Thyroid gland (tissue), 4 donors: ENCODE data around the gene ABHD4. TPM values are rescaled to one million over a fixed set of nuclear protein-coding genes. Genes with fewer than 3 reads are reported as not detected.
"Not testable (repeated sequence)": the region's sequence is repeated elsewhere in the genome, so short reads cannot be mapped to it uniquely, and the experiment has no call there.

Experiments used
- DNase-seq, 2 donors: peaks; one replicate each; pipeline ENCODE4 v3.0.0-alpha.2; 2019
- H3K27ac ChIP-seq, 3 donors: fragments of 200-600 bp; sonication (generic); 1 replicate in 2 of 3; 2 replicates in 1 of 3; pipeline ENCODE4 v1.5.1; 2016 to 2019; ENCODE audit warnings: mild to moderate bottlenecking in 1 of 3, moderate library complexity in 1 of 3
- H3K27me3 ChIP-seq: fragments of 200-600 bp; sonication (generic); one replicate; pipeline ENCODE4 v1.5.1; 2019
- H3K36me3 ChIP-seq, 2 donors: fragments of 200-600 bp; sonication (generic); one replicate each; pipeline ENCODE4 v1.5.1; 2016 to 2019
- H3K4me1 ChIP-seq, 2 donors: fragments of 200-600 bp; sonication (generic); one replicate each; pipeline ENCODE4 v1.5.1; 2017 to 2019
- H3K4me3 ChIP-seq, 3 donors: fragments of 200-600 bp; sonication (generic); replicated peaks in 1 of 3; 1 replicate in 2 of 3; 2 replicates in 1 of 3; pipeline ENCODE4 v1.5.1; 2016; ENCODE audit warnings: mild to moderate bottlenecking in 1 of 3
- H3K9me3 ChIP-seq: fragments of 200-600 bp; sonication (generic); one replicate; pipeline ENCODE4 v1.5.1; 2017
- CTCF ChIP-seq, 6 experiments: fragments of 200-600 bp in 3 of 6; fragments of 450-650 bp in 3 of 6; sonication (generic) in 3 of 6; IDR thresholded peaks; one replicate each; pipeline ENCODE4 v1.5.1; 2016 to 2019; ENCODE audit warnings: antibody characterized with exemption in 6 of 6, mild to moderate bottlenecking in 2 of 6, inconsistent platforms in 1 of 6, moderate library complexity in 1 of 6
- POLR2A ChIP-seq, 2 donors: fragments of 450-650 bp; IDR thresholded peaks; one replicate each; pipeline ENCODE4 v1.6.1; 2017; ENCODE audit warnings: antibody characterized with exemption in 2 of 2, mild to moderate bottlenecking in 2 of 2, moderate library complexity in 1 of 2
- WGBS, 2 donors: methylation state at CpG; one replicate each; pipeline ENCODE4 v1.1.5; 2017; 5-methylcytosine and 5-hydroxymethylcytosine counted together
- intact Hi-C: fragments of 100-400 bp; cut with DNase I; formaldehyde crosslinking; loops from one replicate; pipeline ENCODE4 v1.15.1; 2023
- total RNA-seq, 4 donors: library from RNA; depleted of rRNA; stranded (reverse); fragments of >200 nt; gene quantifications; one replicate each; pipeline ENCODE4 v1.2.3, GENCODE V29; 2016

ABHD4 gene
- total RNA-seq, 4 donors from 2014 or later: 31.5 to 66.4 (median 53.7) TPM

GRCh38 chr14:22580625-22581024 lies 17.5 kb upstream of the ABHD4 start:
- Histone ChIP-seq H3K27me3 (no peaks in the 10 kb centered on the region), H3K36me3 (no peaks in the 10 kb centered on the region), H3K27ac (no peak overlapping the region), H3K9me3 (no peaks in the 10 kb centered on the region), H3K4me1 (peaks cover 30 to 43% of the 10 kb centered on the region in 2 donors), H3K4me3 (no peak overlapping the region)
- 76 to 80% methylated on average over 2 of the region's 2 CpGs for WGBS, 2 donors
- intact Hi-C loops: no loop called here
- no peak for TF ChIP-seq CTCF (IDR thresholded peaks at IDR 0.05)
- no peak for TF ChIP-seq POLR2A (IDR thresholded peaks at IDR 0.05)
- no peak for DNase-seq

DNA sequence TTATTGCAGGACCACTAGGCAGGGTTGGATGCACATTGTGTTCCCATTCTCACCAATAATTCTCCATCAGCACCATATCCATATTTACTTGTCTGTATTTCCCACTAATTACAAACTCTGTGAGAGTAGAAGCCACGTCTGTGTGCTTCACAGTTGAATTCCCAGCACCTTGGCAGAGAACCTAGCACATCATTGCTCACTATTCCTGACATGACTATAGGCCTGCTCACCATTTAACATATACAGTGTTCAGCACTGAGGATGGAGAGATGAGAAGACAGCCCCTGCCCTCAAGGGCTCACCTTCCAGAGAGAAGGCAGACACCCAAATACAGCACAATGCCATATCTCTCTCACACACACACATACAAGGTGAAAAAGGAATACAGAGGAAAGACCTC lies 14.1 kb upstream of the ABHD4 start:
- Histone ChIP-seq H3K4me1 (peaks cover 55 to 63% of the 10 kb centered on the region in 2 donors), H3K9me3 (no peaks in the 10 kb centered on the region), H3K4me3 (no peak overlapping the region), H3K27ac (peak overlapping the region; percentile 62 to 78 (median 71)), H3K36me3 (no peaks in the 10 kb centered on the region), H3K27me3 (no peaks in the 10 kb centered on the region)
- WGBS, 2 donors: 28 to 31% methylated on average over 1 of the region's 1 CpG
- DNase-seq: no peak
- intact Hi-C loops: no loop called here
- TF ChIP-seq POLR2A (IDR thresholded peaks at IDR 0.05): no peak
- no peak for TF ChIP-seq CTCF (IDR thresholded peaks at IDR 0.05)

DNA sequence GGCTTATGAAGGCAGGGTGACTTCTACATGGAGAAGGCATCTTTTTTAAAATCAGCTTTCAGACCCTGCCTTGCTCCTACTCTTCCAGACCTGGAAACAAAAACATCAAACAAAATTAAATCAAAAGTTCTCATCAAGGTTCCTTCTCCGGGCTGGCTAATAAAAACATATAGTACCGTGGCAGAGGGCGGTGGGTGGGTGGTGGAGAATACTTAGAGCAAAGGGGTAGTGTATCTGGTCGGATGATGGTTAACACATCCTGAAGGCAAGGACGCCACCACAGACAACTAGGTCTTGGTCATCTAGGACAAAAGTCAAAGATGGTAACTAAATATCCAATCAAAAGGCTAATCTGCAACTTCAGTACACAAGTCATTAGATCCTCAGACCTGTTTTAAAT lies 10.9 kb upstream of the ABHD4 start:
- peak overlapping the region in 1 of 3 donors; percentile 89 for H3K27ac ChIP-seq
- WGBS, 2 donors: 89% methylated on average over 5 of the region's 5 CpGs
- H3K4me3 ChIP-seq: no peak overlapping the region
- no peak for DNase-seq
- no peaks in the 10 kb centered on the region for H3K27me3 ChIP-seq
- no peaks in the 10 kb centered on the region for H3K36me3 ChIP-seq
- TF ChIP-seq POLR2A (IDR thresholded peaks at IDR 0.05) (no peak), CTCF (IDR thresholded peaks at IDR 0.05) (no peak)
- intact Hi-C loops: no loop called here
- no peaks in the 10 kb centered on the region for H3K9me3 ChIP-seq
- peaks cover 56 to 59% of the 10 kb centered on the region in 2 donors for H3K4me1 ChIP-seq

- H3K4me3 ChIP-seq: peak overlapping the region in 1 of 3 donors; percentile 52
- DNase-seq, intact Hi-C loops, H3K27me3 ChIP-seq, H3K9me3 ChIP-seq, H3K36me3 ChIP-seq: not testable (repeated sequence)
- peak overlapping the region in 2 of 3 donors; percentile 89 to 91 for H3K27ac ChIP-seq
- 80 to 85% methylated on average over 10 of the region's 10 CpGs for WGBS, 2 donors
- H3K4me1 ChIP-seq: peaks cover 55 to 56% of the 10 kb centered on the region in 2 donors
Measured at GRCh38 chr14:22587677-22588422, 10.2 kb upstream of the ABHD4 start.

- WGBS, 2 donors: 2% methylated on average over 17 of the region's 17 CpGs
- no peak for TF ChIP-seq POLR2A (IDR thresholded peaks at IDR 0.05)
- no peak for TF ChIP-seq CTCF (IDR thresholded peaks at IDR 0.05)
- DNase-seq: no peak
- intact Hi-C loops: no loop called here
- Histone ChIP-seq H3K36me3 (no peaks in the 10 kb centered on the region), H3K9me3 (no peaks in the 10 kb centered on the region), H3K27me3 (no peaks in the 10 kb centered on the region), H3K4me3 (peak overlapping the region; percentile 2 to 96 (median 52)), H3K27ac (peak overlapping the region; percentile 89 to 93 (median 91)), H3K4me1 (peaks cover 48 to 52% of the 10 kb centered on the region in 2 donors)
Measured at GRCh38 chr14:22588526-22589095, 9.5 kb upstream of the ABHD4 start.
